GM18526 (cell line): ENCODE measurements around the gene ST7.

Source experiments
- POLR2A ChIP-seq: IDR thresholded peaks from 3 replicates; pipeline ENCODE4 v1.6.1; 2011; ENCODE audit not compliant: insufficient read length; ENCODE audit errors: extremely low read depth

The ST7 gene

GRCh38 chr7:117154721-117155120, 201.4 kb downstream of the ST7 start:
- TF ChIP-seq POLR2A: no peak

GRCh38 chr7:117155694-117156093, 202.4 kb downstream of the ST7 start:
- no peak for TF ChIP-seq POLR2A

GRCh38 chr7:117157241-117158209, 204.2 kb downstream of the ST7 start:
- TF ChIP-seq POLR2A: no peak

- TF ChIP-seq POLR2A: no peak
These were observed 205.8 kb downstream of the ST7 start for GRCh38 chr7:117158941-117159697.

DNA sequence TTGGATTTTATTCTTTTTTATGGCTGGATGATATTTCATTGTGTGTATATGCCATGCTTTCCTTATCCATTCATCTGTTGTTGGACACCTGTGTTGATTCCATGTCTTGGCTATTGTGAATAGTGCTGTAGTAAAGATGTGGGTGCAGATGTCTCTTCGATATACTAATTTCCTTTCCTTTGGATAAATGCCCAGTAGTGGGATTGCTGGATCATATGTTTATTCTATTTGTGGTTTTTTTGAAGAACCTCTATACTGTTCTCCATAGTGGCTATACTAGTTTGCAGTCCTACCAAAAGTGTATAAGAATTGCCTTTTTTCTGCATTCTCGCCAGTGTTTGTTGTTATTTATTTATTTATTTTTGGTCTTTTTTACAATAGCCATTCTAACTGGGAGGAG, 209.8 kb downstream of the ST7 start:
- TF ChIP-seq POLR2A: no peak

DNA sequence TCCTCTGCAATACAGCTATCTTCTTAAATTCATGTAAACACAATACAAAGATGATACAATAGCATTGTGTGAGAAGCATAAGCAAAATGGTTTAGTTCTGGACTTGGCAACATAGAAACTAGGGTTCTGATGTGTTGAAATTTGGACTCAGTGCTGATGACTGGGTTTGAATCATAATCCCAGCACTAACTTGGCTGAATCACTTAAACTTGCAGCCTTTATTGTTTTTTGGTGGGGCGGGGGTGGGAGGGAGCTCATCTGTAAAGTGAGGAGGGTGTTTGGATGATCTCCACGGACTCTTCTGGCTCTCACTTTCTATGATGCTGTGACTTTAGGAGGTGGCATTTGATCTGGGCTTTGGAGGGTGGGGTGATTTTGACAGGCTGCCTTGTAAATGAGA, 211.3 kb downstream of the ST7 start:
- no peak for TF ChIP-seq POLR2A

- TF ChIP-seq POLR2A: no peak
These were observed 212.4 kb downstream of the ST7 start for GRCh38 chr7:117165656-117166055.

- no peak for TF ChIP-seq POLR2A
These were observed 216.6 kb downstream of the ST7 start for GRCh38 chr7:117169907-117170306.

DNA sequence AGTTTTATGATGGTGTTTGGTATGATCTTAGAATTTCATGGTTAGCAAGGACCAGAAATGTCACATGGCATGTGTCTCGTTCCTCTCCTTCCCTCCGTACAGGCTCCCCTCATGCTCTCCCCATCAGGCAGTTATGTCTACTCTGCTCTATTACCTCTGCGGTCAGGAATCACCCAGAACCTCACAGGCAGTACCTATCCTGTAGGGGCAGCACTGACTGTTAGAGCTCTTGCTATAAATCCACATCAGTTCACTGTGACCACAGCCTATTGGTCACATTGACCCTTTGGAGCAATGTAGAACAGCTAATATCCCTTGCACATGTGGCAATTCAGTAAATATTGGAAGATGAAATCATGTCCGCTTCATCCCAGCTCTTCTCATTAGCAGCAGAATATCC, 217.8 kb downstream of the ST7 start:
- no peak for TF ChIP-seq POLR2A

DNA sequence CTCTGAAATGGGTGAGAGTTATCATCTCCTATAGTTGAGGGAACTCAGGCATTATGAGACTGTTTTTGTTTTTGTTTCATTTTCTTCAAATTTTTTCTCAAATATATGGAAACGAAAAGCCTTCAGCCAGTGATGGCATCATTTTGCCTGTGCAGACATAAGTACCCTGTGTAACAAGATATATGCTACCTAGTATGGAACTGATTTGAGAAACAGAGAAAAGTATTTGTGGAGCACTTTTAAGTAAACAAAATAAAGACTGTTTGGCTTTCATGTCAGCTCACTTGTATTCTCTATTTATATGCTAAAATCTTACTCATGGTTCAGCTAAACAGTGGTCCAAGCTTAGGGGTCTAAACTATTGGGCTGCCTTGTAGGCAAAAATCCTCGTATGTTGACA, 219.0 kb downstream of the ST7 start:
- TF ChIP-seq POLR2A: no peak

- no peak for TF ChIP-seq POLR2A
These were observed 219.9 kb downstream of the ST7 start for GRCh38 chr7:117173035-117173770.

- no peak for TF ChIP-seq POLR2A
These were observed 222.9 kb downstream of the ST7 start for GRCh38 chr7:117176206-117176605.

DNA sequence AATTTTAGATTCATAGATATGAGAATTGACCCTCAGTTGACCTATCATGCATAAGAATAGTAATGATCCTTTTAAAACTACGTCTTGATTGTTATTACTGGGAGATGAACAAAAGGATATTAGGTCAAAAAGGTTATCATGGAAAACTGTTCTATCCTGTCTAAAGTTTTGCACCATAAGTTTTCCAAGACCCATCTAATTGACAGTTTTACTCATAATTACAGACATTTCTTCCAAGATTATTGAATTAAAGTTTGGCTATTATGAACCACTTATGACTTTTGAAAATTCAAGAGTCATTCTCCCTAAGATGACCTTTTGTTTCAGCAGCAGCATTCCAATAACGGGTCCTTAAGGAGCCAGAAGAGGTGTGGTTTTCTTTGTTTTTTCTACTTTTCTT, 225.3 kb downstream of the ST7 start:
- no peak for TF ChIP-seq POLR2A

DNA sequence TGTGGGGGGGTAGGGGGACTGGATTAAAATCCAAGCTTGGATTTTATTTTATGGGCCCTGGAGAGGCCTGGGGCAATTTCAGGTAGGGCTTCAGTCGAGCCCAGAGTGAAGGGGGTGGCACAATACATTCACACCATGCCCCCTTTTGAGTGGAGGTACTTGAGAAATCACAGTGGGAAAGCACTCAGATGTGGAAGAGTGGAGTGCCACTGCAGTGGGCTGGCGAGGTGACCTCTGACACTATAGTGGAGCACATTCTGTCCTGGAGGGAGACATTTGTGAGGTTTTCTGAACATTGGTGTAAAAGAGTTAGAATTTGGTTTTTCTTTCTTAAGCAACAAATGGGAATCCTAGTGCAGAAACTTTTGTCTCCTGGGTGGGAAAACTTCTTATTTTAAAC, 226.4 kb downstream of the ST7 start:
- no peak for TF ChIP-seq POLR2A

- no peak for TF ChIP-seq POLR2A
These were observed 230.4 kb downstream of the ST7 start for GRCh38 chr7:117183729-117184128.
